Medulla oblongata (tissue), 1 donor: ENCODE data around the gene INSYN2B.

Source experiments
- DNase-seq: peaks from one replicate; pipeline ENCODE4 v3.0.0-alpha.2; 2015; ENCODE audit errors: extremely low spot score

Gene INSYN2B

GRCh38 chr5:169980418-169981053 lies at the start of gene INSYN2B:
INSYN2B (minus strand) TSS chr5:169980495; CDS start chr5:169883898, 96,597 bp downstream.
- peak; percentile 95 for DNase-seq

GRCh38 chr5:170028124-170028523 lies 47.8 kb upstream of the INSYN2B start:
- no peak for DNase-seq

- DNase-seq: no peak
Observed at GRCh38 chr5:170025853-170026252, 45.6 kb upstream of the INSYN2B start.

DNA sequence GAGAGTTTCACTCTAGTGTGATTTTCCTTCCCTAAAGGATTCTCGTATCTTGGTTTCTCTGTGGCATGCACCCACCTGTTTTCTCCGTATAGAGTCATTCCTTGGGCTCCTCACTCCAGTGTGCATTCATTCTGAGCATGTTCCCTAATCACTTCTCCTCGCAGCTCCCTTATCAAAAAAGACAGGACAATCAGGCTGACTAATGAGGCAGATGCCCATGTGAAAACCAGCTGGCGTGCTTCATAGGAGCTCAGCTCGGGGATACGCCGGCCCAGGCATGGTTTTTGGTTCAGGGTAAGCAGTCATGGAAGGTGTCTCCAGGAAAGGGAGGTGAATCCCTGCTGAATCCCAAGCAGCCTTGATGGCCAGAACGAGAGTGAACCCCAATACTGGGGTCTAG lies 41.2 kb upstream of the INSYN2B start:
- no peak for DNase-seq

DNA sequence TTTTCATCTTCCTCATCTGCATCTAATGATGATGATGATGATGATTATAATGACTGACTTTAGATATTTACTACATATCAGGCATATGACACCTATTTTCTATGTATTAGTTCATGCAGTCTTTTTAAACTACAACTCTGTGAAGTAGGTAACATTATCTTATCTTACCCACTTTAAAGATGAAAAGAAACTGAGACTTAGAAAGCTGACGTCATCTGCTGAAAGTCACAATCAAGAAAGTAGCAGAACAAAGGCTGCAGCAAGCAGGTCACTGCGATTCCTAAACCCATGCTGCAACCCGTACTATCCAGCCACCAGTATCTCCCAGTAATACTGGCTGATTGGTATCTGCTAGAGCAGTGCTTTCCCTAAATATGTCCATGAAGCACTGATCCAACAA lies 40.1 kb upstream of the INSYN2B start:
- DNase-seq: no peak

DNA sequence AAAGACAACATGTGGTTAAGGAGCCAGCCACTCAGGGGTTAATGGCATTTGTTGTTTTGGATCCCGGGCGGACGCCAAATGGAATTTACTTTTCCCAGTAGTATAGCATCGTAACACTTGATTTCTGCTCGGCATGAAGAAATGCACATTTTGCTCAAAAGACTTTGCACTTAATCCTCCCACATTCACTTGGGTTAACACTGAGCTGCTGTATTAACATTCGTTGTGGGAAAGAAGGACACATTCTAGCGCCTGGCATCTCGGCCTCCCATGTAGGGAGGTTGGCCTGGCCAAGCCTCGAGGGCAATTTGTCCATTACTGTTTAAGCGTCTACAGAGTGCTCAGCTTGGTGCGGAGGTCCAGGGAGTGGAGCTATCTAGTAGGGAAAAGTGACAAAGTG lies 32.3 kb upstream of the INSYN2B start:
- no peak for DNase-seq

- DNase-seq: no peak
Observed at GRCh38 chr5:170011751-170012150, 31.5 kb upstream of the INSYN2B start.

DNA sequence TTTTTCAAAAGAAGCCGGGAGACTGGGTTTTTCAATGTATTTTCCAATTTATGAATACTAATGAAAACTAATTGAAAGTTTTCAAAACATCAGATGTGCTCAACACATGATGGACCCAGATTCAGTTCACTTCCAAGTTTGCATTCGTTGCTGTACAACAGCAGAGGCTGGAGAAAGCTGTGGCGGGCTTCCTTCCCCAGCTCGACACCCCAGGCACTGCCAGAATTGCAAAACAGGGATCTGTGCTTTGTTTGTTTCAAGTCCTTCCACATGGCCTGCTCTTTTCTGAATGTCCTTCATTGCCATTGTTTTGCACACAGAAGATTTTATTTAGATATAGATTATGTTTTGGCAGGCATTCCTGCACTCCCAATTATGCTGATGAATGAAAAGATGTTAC lies 30.3 kb upstream of the INSYN2B start:
- DNase-seq: peak; percentile 18

- no peak for DNase-seq
Observed at GRCh38 chr5:170008376-170008775, 28.1 kb upstream of the INSYN2B start.

DNA sequence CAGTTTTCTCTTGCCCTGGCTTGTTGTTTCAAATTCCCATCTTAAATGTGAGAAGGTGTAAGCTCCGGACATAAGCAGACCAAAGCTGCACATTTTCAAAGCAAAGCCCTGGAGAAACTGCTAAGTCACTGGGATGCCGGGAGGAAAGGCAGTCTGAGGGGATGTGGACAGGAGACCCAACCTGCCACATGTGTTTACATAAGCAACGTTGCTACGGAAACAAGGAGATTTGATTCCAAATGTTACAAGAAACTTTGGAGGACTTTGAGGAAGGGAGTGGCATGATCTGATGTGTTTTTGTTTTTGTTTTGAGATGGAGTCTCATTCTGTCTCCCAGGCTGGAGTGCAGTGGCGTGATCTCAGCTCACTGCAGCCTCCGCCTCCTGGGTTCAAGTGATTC lies 25.7 kb upstream of the INSYN2B start:
- DNase-seq: no peak

DNA sequence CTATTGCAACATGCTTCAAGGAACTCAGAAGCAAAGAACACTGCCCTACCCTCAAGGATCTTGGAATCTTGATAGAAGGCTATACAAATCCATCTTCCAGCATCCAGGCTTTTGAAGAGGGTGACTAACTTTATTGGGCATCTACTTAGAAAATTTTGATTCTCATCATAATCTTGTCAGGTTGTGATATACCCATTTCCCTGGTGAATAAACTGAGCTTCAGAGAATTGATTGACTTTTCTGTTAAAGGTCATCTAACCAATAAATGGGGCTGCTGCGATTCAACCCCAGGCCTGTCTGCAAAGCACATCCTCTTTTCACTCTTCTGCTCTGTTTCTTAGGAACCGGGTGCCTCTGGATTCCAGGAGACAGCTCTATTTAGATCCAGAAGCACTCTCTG lies 19.9 kb upstream of the INSYN2B start:
- DNase-seq: no peak

- no peak for DNase-seq
Observed at GRCh38 chr5:169999621-170000020, 19.3 kb upstream of the INSYN2B start.

- DNase-seq: no peak
Observed at GRCh38 chr5:169997798-169998197, 17.5 kb upstream of the INSYN2B start.

DNA sequence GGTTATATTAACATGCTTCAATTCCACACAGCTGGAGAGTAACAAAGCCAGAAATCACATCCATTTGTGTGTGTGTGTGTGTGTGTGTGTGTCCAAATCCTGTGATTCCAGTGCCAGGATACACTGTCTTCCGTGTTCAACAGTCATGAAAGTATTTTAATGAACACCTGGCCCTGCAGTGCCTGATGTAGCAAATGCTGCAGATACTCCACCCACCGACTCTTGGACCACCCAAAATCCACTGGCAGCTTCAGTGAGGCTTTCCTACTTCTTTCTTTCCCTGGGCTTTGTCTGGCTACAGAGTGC lies 13.1 kb upstream of the INSYN2B start:
- no peak for DNase-seq

DNA sequence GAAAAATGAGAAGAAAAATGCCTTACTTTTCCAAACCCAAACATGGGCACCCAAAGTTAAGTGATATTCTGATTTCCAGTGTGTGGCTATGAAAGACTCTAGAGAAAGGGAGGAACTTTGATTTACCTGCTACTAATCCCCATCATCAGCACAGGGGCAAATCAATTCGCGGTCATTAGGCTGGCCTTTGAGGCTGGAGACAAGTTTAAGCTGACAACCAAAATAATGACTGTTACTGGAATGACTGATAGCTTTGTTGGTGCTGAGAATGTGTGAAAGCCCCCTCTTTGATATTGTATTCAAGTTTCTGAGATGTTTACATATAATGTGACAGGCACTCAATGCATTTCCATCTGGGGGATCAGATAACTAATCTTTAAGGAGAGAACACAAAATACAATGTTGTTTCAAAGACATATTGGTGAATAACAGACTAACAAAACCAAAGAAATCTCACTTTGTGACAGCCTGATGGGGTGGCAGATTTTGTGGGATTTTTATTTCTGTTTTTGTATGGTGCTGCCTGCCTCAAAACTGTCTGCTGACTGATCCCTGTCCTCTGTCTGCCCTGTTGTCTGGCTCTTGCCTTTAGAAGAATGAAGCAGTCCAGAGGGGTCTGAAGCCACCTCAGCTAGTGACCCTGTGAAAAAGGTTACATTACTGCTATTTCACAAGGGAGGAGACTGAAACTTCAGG lies 12.6 kb upstream of the INSYN2B start:
- DNase-seq: no peak

DNA sequence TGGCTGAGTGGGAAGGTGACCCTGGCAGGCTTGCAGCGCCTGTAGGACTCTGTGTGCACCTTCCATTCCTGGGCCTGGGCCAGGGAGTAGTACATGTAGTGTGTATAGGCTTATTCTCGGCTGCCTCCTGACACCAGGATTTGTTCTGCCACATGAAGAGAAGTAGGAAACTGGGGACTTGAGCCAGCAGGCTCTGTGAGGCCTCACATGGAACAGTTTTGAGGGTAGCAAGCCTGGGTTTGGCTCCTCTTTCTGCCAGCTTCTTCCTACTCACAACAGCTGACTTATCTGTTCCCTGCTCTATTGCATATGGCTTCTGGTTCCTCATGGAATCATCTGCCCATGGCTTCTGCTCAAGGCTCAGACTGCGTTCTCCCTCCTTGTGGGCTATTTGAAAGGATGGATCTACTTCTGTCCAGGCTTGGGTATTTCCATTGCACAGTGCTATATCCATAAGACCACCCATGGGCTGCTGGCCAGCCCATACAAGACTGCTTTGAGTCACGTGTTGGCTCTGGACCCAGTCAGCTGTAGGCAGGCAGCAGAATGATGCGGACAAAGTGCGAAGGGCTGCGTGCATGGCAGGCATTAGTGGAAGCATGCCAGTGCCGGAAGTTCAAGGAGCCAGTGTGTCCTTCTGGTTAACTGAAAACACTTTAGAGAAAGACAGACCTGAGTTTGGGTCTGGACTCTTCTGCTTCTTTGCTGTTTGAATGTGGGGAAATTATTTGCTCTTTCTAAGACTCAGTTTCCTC lies 11.0 kb upstream of the INSYN2B start:
- no peak for DNase-seq

- no peak for DNase-seq
Observed at GRCh38 chr5:169989365-169989764, 9.1 kb upstream of the INSYN2B start.

GRCh38 chr5:169988947-169989346 lies 8.7 kb upstream of the INSYN2B start:
- DNase-seq: no peak

GRCh38 chr5:169988206-169988605 lies 7.9 kb upstream of the INSYN2B start:
- DNase-seq: no peak

GRCh38 chr5:169979871-169980270 lies 424 bp downstream of the INSYN2B start:
- DNase-seq: no peak

GRCh38 chr5:169978714-169979113 lies 1.6 kb downstream of the INSYN2B start:
- peak; percentile 8 for DNase-seq

- no peak for DNase-seq
Observed at GRCh38 chr5:169974121-169974770, 6.0 kb downstream of the INSYN2B start.

DNA sequence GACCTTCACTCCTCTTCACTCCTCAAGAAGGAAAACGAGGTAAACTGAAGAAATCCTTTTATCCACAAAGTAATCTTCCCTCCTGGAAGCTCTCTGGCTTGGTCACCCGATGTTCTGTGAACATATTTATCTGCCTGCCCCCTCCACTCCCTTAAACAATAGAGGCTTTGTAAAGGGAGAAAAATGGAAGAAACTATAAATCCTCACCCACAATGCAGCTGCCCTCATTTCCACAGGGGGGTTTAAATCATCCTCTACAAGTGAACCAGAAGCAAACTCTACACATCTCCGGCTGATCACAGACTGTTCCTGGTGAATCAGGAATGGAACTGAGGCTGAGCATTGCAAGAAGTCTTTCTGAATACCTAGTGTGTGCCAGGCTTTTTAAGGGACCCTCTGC lies 7.2 kb downstream of the INSYN2B start:
- DNase-seq: no peak
